GM21526 (cell line): Measurements from ENCODE around the gene AFAP1L2.

ENCODE experiments used
- ATAC-seq: cut with Tn5 transposase; IDR thresholded peaks from one replicate; pipeline ENCODE4 v1.9.1; 2021; ENCODE audit warnings: moderate library complexity; ENCODE audit not compliant: unreplicated experiment, low FRiP score

Gene AFAP1L2

DNA sequence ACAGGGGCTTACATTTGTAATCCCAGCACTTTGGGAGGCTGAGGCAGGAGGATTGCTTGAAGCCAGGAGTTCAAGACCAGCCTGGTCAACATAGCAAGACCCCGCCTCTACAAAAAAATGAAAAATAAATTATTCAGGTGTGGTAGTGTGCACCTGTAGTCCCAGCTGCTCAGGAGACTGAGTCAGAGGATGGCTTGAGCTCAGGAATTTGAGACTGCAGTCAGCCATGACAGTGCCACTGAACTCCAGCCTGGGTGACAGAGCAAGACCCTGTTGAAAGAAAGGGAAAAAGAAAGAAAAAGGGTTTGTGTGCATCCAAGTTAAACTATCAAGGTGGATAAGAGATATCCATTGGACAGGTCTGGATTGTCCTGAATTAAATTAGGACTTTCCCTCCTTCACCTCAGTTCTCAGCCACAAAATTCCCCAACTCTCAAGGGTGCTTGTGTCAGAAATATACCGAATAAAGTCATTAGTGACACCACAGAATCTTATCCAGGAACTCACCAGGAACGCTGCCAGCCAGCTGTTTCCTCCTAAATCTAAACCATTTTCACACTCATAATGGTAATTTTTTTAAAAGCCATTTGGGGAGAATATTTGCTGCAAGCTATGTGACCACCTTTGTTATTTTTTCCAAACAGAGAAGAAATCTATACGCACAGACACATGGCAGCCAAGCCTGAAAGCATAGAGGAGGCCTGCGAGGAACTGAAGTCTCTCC, 12.0 kb downstream of the AFAP1L2 start:
- no peak for ATAC-seq

DNA sequence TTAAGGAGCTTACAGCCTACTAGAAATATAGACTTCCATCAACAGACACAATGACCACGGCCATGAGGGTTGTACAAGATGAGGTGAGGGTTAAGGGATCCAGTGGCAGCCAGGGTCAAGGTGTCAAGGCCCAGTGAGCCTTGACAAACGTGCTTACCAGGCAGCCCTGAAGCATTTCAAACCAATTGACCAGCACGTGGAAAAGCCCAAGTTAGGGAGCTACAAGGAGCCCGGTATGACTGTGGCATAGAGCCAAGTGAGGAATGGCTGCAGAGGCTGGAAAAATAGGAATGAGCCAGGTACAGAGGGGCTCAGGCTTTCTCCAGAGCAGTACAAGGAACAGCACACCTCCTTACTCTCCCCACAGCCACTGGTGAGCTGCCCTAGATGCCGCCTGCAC, 12.7 kb downstream of the AFAP1L2 start:
- no peak for ATAC-seq

DNA sequence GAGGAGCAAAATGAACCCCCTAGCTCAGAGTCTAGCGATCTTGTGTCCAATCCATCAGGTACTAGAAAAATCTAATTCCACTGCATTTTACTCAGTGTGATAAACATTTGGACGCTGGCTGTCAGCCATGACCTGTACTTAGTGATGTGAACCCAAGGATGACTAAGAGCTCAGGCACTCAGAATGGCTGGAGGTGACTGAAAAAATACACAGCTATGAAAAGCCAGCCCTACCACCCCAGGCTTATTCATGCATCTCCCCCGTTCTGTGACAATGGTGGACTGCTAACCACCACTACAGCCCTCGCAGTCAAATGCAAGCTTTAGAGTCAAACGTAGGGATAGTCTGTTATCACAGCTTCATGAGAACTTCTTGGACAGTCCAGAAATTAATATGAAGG, 14.9 kb downstream of the AFAP1L2 start:
- no peak for ATAC-seq

DNA sequence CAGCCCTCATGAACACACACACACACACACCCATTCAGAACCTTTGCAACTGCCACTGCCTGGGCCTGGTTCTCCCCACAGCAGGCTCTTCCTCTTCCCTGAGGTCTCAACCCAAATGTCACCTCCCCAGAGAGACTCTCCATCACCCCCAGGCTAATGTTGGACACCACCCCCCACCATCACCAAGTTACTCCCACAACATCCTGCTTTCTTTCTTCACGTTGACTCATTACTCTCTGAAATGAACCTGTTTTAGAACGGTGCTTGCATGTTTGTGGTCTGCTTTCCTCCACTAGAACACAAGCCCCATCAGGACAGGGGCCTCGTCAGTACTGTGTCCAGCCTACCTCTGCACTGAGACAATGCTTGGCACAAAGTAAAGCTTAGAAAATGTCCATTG, 16.0 kb downstream of the AFAP1L2 start:
- peak; percentile 86 for ATAC-seq

DNA sequence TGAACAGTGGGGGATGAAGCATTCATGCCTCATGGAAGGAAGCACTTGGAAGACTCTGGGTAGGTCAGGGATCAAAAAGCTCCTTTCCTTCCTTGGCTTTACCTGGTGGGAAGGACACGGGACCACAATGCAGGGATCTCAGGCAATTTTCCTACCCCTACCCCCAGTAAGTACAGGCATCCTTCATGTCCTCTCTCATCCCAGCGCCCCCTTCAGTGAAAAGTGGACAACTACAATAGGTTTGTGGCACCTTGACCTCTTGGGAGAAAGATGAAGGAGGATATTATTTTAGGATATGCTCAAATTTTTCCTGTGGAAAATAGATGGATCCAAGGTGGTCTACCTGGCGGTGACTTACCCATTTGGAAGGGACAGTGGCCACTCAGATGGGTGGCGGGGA, 16.5 kb downstream of the AFAP1L2 start:
- no peak for ATAC-seq

DNA sequence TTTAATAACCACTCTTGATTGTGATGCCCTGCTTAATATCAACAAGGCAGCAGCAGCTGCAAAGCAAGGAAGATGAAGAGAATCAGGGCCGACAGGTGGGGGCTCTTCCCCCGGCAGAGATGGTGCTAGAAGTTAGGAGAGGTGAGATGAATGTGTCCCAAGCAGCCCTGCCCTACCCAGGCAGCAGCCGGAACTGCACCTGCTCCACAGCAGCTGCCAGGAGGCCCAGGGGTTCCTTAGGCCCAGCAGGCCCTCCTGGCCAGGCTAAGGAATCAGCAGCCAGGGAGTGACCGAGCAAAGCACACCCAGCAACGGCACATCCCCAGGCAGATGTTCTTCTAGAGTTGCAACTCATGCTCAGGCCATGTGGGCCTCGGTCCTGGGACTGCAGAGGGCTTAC, 17.9 kb downstream of the AFAP1L2 start:
- ATAC-seq: no peak

DNA sequence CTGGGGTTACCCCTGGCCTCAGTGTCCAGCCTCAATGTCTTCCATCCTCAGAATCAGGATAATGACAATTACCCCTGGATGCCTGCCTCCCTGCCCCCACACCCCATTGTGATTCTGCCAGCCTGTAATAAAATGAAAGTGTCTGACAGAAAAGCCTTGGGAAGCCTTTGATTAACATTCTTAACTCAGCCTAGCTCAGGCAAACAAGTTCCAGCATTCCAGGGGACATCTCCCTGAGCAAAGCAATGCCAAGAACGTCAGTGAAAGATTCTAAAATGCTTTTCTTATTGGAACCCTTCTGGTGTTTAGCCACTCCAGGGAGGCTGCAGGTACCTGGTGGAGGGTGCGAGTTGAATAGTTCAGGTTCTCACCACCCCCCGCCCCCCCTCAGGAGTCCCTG, 18.7 kb downstream of the AFAP1L2 start:
- no peak for ATAC-seq

DNA sequence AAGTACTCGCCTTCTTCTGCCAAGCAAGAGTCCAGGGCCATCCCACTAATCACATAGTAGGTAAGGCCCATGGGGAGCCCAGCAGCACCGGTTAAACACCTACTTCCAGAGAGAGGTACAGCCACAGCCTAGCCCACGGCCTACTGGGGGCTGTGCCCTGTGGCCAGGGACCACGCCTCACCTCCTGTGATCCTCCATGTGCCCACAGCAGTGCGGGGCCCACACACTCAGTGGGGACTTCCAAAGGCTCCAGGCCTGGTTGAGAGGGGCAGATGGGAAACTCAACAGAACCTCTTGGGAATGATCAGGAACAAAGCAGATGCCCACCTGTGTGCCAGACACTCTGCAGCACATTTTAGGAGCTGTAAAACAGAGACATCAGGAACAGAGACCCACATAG, 19.7 kb downstream of the AFAP1L2 start:
- ATAC-seq: no peak

DNA sequence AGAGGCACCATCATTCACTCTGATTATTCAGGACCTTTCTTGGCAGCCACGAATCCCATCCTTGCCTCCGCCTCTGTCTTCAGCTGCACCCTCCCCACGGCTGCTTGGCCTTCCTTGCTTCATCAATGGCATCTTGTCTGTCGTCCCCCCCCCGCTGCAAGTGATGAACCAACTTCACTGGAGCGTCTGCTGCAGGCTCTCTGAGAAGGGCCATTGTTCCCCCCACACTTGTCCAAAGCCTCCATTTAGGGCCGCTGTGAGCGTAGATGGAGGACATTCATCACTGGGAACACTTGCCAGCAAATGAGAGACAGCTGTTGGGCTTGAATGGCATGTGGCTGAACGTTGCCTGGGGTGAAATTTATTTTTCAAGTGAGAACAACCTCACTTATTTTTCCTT, 20.1 kb downstream of the AFAP1L2 start:
- ATAC-seq: no peak

DNA sequence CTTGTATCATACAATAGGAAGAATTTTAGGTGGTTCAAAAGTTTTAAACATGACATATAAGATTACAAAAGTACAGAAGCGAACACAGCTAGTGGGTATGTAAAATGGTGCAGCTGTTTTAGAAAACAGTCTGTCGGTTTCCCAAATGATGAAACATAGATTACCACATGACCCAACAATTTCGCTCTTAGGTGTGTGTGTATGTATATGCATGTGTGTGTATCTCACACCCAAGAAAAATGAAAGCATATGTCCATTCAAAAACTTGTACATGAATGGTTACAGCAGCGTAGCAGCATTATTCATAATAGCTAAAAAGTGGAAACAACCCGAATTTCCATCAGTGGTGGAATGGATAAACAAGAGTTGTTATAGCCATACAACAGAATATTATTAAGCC, 23.5 kb downstream of the AFAP1L2 start:
- no peak for ATAC-seq

DNA sequence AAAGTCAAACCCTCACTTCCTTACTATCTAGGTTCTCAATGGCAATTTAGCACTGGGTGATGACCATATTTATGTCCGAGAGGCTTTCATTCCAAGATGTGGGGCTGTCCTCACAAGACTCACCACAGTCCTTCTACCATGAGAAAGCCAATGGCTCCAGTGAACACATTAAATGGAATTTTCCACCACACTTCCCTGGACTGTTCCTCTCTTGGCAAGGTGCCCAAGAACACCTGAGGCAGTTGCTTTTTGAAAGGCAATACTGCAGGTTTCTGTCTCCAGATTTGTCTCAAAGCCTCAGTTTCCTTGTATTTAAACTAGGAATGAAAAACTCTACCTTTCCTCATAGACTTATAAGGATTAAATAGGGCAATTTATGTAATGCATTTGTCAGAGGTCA, 24.2 kb downstream of the AFAP1L2 start:
- ATAC-seq: no peak

DNA sequence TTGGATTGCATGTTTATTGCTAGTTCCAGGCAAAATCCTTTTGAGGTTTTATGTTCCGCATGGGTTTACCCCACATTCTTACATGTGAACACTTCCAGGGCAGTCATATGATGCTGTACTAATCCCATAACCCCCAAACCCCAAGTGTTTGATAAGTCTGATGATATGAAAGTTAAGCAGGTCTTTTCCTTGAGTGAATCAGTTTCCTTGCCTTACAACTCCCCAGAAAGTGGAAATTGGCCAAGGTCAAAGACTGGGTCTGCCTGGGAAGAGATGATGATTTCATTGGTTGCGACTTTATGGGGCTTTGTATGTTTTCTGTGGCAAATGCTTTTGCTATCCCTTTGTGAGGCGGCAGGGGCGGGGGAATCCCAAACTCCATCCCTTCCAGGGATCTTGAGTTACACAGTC, 24.7 kb downstream of the AFAP1L2 start:
- no peak for ATAC-seq

DNA sequence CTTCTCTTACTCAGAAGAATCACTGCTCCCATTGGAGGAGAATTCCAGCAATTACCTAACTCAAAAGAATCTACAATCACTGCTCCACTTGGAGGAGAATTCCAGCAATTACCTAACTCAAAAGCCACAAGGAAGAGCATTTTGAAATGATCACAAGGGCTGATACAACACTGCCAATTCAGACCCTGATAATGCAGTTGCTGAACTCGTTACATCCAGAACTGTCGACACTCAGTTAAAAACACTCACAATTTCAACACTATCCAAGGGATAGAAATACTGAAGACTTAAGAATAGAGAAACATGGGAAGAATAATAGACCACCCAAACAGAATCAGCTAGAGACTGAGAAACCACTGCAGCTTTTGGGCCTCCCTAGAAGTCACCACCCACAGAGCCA, 27.8 kb downstream of the AFAP1L2 start:
- no peak for ATAC-seq

DNA sequence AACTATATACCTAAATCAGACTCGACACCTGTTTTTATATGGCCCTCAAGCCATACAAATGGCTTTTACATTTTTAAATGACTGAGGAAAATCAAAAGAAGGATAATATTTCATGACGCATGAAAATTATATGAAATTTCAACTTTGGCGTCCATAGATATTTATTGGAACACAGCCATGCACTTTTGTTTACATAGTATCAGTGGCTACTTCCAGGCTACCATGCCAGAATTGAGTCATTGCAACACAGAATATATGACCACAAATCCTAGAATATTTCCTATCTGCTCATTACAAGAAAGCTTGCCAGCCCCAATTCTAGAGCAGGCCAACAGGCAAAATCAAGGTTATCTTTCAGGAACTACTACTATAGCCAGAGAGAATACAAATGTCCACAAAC, 29.3 kb downstream of the AFAP1L2 start:
- no peak for ATAC-seq

DNA sequence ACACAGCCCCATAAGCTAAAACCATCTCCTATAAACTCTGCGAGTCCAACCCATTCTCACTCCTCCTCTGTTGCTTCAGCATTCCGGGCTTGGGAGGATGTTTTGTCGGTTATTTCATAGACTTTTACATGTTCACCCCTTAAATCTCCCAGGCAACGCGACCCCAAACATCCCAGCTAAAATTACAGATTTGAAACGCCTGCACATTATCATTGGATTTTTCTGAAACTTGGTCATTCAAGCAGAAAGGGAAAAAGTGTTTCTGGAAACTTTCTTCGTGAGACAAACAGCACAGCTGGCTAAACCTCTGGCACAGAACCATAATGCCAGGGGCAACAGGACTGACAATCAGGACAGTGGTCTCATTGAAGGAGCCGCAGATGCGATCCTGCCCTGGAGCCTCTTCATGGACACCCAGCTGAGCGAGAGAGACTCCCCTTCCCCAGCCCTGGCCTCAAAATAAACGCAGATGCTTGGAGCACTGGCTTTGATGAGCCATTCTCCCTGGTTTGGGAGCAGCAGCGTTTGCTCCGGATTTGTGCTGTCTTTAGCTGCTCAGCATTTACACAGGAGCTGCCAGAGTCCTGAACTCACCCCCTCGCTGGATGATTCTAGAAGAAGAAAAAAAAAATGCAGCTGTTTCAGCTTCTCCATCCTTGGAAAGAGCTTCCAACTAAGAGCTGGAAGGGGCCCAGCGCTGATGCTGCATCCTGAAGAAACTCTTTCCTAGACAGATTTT, 30.1 kb downstream of the AFAP1L2 start:
- ATAC-seq: no peak

DNA sequence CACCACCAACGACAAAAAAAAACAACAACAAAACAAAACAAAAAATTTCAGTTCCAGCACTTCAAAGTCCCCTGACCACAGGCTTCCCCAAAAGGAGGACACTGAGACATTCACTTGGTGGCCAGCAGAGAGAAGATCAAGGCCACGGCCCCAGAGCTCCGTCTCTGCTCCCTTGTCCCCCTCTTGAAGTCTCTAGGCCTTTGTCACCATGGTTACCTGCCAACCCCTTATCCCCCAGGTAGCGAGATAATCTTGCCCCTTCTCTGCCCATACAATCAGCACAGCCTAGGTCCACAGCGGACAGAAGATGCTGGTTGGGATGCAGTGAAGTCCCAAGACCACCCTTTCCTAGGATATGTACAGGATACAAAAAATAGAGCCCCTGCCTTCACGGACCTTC, 30.7 kb downstream of the AFAP1L2 start:
- ATAC-seq: no peak

DNA sequence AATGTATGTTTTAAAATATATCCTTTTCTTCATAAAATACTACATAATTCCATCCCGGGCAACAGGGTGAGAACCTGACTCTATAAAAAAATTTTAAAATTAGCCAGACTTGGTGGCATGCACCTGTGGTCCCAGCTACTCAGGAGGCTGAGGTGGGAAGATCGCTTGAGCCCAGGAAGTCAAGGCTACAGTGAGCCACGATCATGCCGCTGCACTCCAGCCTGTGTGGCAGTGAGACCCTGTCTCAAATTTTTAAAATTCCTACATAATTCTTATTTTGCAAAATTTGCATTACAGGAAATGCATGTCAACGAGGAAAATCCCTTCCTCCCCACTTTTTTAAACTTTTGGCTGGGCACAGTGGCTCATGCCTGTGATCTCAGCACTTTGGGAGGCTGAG, 31.3 kb downstream of the AFAP1L2 start:
- ATAC-seq: no peak

DNA sequence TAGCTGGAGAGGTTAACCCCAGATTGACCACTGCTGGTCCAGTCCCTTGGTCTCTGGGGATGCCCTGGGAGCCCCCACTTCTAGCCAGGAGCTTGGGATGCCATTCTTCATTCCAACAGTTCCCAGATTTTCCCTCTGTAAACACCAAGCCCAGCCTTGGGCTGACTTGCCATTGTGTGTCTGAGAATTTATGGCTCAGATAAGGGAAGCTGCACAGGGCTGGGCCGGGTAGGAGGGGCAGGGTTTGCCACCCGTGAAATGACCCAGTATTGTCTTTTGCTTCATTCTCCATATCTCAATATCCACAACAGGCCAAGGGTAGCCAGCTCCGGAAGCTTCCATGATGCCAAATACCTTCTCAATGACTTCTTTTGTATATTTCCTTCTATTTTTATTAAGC, 32.1 kb downstream of the AFAP1L2 start:
- ATAC-seq: no peak

DNA sequence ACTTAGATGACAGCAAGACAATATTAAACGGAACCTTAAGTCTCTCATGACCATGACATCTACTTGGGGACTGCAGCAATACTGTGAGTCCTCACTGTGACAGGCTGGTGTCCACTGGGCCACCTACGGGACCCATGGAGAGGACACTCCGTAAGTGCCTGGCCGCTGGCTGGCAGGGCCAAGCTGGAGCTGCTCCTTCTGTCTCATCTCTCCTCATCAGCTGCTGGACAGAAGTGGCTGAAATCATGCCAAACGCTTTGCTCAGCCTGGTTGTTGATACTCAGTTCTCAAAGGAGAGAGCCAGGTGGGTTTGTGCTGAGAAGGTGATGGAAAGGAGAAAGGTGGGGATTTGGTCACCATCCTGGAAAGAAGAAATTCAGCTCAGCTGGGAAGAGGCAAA, 33.3 kb downstream of the AFAP1L2 start:
- ATAC-seq: no peak

DNA sequence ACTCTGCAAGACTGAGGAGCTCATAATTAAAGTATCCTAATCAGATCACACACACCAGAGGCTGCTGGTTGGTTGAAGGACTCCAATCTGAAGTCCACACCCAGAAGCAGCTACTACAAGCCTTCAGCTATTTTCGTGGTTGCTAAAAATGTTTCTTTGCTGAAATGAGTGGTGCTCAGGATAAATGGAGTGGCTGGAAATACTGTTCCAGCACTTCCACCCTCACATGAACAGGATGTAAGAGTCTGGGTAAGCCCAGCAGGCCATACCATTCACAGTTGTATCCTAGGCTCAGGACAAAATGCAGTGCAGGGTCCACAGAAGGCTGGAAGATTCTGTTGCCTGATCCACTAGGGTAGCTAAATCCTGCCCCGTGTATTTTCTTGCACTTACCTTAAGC, 34.1 kb downstream of the AFAP1L2 start:
- ATAC-seq: no peak

DNA sequence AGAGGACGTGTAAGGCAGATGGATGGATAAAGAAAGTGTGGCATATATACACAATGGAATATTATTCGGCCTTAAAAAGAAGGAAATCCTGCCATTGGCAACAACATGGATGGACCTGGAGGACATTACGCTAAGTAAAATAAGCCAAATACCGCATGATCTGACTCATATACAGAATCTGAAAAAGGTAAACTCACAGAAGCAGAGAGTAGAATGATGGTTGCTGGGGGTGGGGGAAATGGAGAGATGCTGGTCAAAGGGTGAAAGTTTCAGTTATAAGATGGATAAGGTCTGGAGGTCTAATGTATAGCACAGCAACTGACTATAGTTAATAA, 36.3 kb downstream of the AFAP1L2 start:
- no peak for ATAC-seq

DNA sequence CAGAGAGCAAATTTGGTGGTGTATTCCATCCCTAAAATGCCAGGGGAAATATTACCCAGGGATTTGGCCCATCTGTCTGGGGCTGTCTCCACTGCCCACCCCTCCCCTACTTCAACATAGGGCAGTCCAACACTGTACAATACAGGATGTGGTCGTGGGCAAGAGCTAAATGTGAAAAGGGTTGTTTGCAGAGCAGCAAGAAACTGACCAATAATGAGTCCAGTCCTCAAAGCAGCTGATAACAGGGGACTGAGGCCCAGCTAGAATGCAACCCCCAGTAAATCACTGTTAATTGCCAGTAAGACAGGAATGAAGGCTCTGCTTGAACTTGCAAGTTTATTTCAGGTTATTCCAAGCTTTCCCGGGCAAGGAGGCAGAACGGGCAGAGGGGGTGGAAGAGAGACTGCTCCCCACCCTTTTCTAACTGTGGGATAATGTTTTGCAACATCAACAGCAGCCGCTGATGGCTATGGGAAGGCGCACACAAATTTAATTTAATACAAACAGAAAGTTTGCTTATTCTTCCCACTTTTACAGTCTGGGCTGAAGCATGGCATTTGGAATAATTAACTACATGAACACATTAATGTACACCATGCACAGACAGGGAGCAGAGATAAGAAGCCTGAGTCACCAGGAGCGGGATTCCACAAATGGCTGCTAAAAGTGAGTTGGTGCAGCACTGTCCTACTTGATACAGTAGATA, 36.8 kb downstream of the AFAP1L2 start:
- ATAC-seq: no peak
